Measurements from ENCODE around the gene PRDM12.
"Not testable (repeated sequence)": the region's sequence is repeated elsewhere in the genome, so short reads cannot be mapped to it uniquely, and the experiment has no call there.

Gene PRDM12

GRCh38 chr9:130682421-130683121 is 18.2 kb downstream of the PRDM12 start:
- H3K4me3 ChIP-seq (ENCODE audit: low read length), result peak overlapping the region; percentile 53; the same call in 1 of the 2 replicates
- TF ChIP-seq ZNF274 (IDR thresholded peaks at IDR 0.05; ENCODE audit: low read depth, low read length), result no peak

DNA sequence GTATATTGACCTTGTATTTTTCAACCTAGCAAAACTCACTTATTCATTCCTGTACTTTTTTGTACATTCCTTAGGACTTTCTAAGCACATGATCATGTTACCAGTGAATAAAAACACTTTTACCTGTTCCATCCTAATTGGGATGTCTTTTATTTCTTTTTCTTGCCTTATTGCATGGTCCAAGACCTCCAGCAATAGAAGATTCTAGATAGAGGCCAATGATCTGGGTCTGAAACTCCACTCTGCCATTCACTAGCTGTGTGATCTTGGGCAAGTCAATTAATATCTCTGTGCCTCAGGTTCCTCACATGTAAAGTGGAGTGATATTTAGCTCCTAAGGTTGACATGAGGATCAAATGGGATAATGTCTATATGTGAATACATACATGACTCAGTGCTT is 20.7 kb downstream of the PRDM12 start:
- TF ChIP-seq ZNF274 (IDR thresholded peaks at IDR 0.05; ENCODE audit: low read depth, low read length), result no peak
- no peak overlapping the region for H3K4me3 ChIP-seq (ENCODE audit: low read length)

DNA sequence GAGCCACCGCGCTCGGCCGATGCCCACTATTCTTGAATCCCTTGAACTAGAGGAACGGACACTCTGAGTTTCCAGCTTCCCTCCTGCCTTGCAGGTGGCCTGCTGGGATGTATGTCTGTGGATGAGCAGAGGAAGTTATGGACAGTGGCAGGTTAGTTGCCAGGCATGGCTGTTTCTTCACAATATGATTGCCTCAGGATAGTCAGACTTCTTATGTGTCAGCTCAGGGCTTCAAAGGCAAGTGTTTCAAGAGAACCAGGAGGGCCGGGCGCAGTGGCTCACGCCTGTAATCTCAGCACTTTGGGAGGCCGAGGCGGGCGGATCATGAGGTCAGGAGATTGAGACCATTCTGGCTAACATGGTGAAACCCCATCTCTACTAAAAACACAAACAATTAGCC is 21.6 kb downstream of the PRDM12 start:
- not testable (repeated sequence) for H3K4me3 ChIP-seq (ENCODE audit: low read length)

DNA sequence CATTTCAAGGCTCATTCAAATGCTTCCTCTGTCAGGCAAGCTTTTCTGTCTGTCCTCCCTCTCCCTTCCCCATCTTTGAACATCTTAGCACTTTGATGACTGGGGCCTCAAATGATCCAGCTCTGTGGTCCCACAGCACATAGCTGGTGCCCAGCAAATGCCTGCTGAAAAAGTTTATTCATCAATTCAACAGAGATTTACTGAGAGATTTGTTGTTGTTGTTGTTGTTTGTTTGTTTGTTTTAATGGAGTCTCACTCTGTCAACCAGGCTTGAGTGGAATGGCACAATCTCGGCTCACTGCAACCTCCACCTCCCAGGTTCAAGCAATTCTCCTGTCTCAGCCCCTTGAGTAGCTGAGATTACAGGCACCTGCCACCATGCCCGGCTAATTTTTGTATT is 23.2 kb downstream of the PRDM12 start:
- no peak for TF ChIP-seq ZNF274 (IDR thresholded peaks at IDR 0.05; ENCODE audit: low read depth, low read length)
- H3K4me3 ChIP-seq (ENCODE audit: low read length), result no peak overlapping the region

- TF ChIP-seq ZNF274 (IDR thresholded peaks at IDR 0.05; ENCODE audit: low read depth, low read length), result no peak
- no peak overlapping the region for H3K4me3 ChIP-seq (ENCODE audit: low read length)
Observed at GRCh38 chr9:130688072-130688471, 23.7 kb downstream of the PRDM12 start.

GRCh38 chr9:130689572-130689936 is 25.2 kb downstream of the PRDM12 start:
- TF ChIP-seq ZNF274 (IDR thresholded peaks at IDR 0.05; ENCODE audit: low read depth, low read length), result no peak
- no peak overlapping the region for H3K4me3 ChIP-seq (ENCODE audit: low read length)

- H3K4me3 ChIP-seq (ENCODE audit: low read length), result no peak overlapping the region
- no peak for TF ChIP-seq ZNF274 (IDR thresholded peaks at IDR 0.05; ENCODE audit: low read depth, low read length)
Observed at GRCh38 chr9:130689937-130690700, 25.7 kb downstream of the PRDM12 start.

- H3K4me3 ChIP-seq (ENCODE audit: low read length), result no peak overlapping the region
- no peak for TF ChIP-seq ZNF274 (IDR thresholded peaks at IDR 0.05; ENCODE audit: low read depth, low read length)
Observed at GRCh38 chr9:130692321-130692720, 27.9 kb downstream of the PRDM12 start.

DNA sequence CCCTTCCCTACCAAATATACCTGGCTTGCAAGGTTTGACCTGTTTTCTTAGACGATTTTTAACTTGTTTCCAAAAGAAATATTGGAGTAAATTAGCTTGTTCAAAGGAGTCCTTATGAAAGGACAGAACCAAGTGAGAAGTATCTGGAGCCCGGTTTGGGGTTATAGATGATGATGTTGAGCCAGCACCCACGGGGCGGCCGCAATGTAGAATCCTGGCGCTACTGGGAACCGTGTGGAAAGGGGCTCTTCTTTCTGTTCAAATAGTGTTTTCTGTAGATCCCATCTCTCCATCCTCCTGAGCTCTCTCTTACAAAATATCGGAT is 28.7 kb downstream of the PRDM12 start:
- H3K4me3 ChIP-seq (ENCODE audit: low read length), result peak overlapping the region; percentile 64
- no peak for TF ChIP-seq ZNF274 (IDR thresholded peaks at IDR 0.05; ENCODE audit: low read depth, low read length)

- TF ChIP-seq ZNF274 (IDR thresholded peaks at IDR 0.05; ENCODE audit: low read depth, low read length), result no peak
Observed at GRCh38 chr9:130693426-130694191, 29.2 kb downstream of the PRDM12 start, which contains the start of gene EXOSC2. EXOSC2 (plus strand) TSS chr9:130693780; CDS start chr9:130693792, 12 bp downstream.

GRCh38 chr9:130694205-130694604 is 29.8 kb downstream of the PRDM12 start:
- TF ChIP-seq ZNF274 (IDR thresholded peaks at IDR 0.05; ENCODE audit: low read depth, low read length), result no peak
- peak overlapping the region; percentile 79 for H3K4me3 ChIP-seq (ENCODE audit: low read length)

More at GRCh38 chr9:130693426-130694191, 29.2 kb downstream of the PRDM12 start, which contains the start of gene EXOSC2:
- H3K4me3 ChIP-seq (ENCODE audit: low read length), result peak within 1 kb of the TSS; percentile 79

GRCh38 chr9:130696139-130696650 is 31.8 kb downstream of the PRDM12 start:
- TF ChIP-seq ZNF274 (IDR thresholded peaks at IDR 0.05; ENCODE audit: low read depth, low read length), result no peak
- H3K4me3 ChIP-seq (ENCODE audit: low read length), result no peak overlapping the region

GRCh38 chr9:130696996-130697395 is 32.6 kb downstream of the PRDM12 start:
- TF ChIP-seq ZNF274 (IDR thresholded peaks at IDR 0.05; ENCODE audit: low read depth, low read length), result no peak

DNA sequence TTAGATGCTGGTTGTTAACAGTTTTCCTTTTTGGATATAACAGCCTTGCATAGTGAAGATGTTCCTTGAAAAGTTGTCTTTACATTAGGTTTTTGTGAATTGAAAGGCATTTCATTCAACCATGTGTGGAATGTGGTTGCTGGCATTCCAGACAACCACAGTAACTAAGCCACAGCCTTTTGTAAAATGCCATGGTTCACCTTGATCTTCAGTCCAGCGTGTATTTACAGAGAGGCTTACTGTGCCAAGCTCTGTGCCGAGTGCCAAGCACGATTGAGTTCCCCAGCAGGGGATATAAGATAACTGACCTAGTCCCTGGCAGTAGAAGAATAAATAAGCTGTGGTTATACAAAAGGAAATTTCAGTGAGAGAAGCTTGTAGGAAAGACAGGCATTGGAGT is 34.1 kb downstream of the PRDM12 start:
- H3K4me3 ChIP-seq (ENCODE audit: low read length), result no peak overlapping the region
- no peak for TF ChIP-seq ZNF274 (IDR thresholded peaks at IDR 0.05; ENCODE audit: low read depth, low read length)

More at GRCh38 chr9:130696996-130697395, 32.6 kb downstream of the PRDM12 start:
- H3K4me3 ChIP-seq (ENCODE audit: low read length), result no peak overlapping the region
